Naive thymus-derived CD8-positive, alpha-beta T cell (primary cell): ENCODE results near the gene LRRC53. TPM values are rescaled to one million over a fixed set of nuclear protein-coding genes. Genes with fewer than 3 reads are reported as not detected.

Source experiments
- ATAC-seq, 2 donors: fragments of 150-1000 bp; cut with Tn5 transposase in 1 of 2; sonication (Bioruptor Pico), chemical (Tn5 transposase) in 1 of 2; 1 replicate in 1 of 2; 2 replicates in 1 of 2; pipeline ENCODE4 v1.10.0; 2021; ENCODE audit warnings: mild to moderate bottlenecking in 2 of 2, moderate library complexity in 2 of 2
- POLR2A ChIA-PET: fragments of 350-600 bp; sonication (Branson Sonifier 250); formaldehyde crosslinking; loops from one replicate; lab custom pipeline; 2021; ENCODE audit warnings: antibody characterized with exemption; lab: Charles Lee
- DNase-seq, 10 donors: peaks; one replicate each; pipeline versions ENCODE4 v3.0.0 to v3.0.0-alpha.2; 2020 to 2022
- H3K27ac Mint-ChIP-seq, 10 donors: one replicate each; pipeline ENCODE4 v1.8.0; 2020 to 2022; ENCODE audit warnings: mild to moderate bottlenecking in 10 of 10, mixed read lengths in 10 of 10, moderate library complexity in 4 of 10, inconsistent platforms in 1 of 10
- H3K27me3 Mint-ChIP-seq, 5 donors: one replicate each; pipeline ENCODE4 v1.8.0; 2021 to 2022; ENCODE audit warnings: mixed read lengths in 5 of 5
- H3K36me3 Mint-ChIP-seq, 3 donors: one replicate each; pipeline ENCODE4 v1.8.0; 2020 to 2022; ENCODE audit warnings: mixed read lengths in 3 of 3, mild to moderate bottlenecking in 2 of 3, inconsistent platforms in 1 of 3
- H3K4me1 Mint-ChIP-seq, 4 donors: one replicate each; pipeline ENCODE4 v1.8.0; 2021 to 2022; ENCODE audit warnings: mixed read lengths in 4 of 4
- H3K4me3 Mint-ChIP-seq, 10 donors: one replicate each; pipeline ENCODE4 v1.8.0; 2020 to 2022; ENCODE audit warnings: mild to moderate bottlenecking in 10 of 10, mixed read lengths in 10 of 10, moderate library complexity in 6 of 10, inconsistent platforms in 1 of 10
- H3K9me3 Mint-ChIP-seq, 9 donors: one replicate each; pipeline ENCODE4 v1.8.0; 2020 to 2022; ENCODE audit warnings: mixed read lengths in 9 of 9, mild to moderate bottlenecking in 3 of 9, inconsistent platforms in 1 of 9, moderate library complexity in 1 of 9
- polyA plus RNA-seq, 3 donors: library from polyadenylated mRNA; unstranded; fragments of 300-500 nt; fragmentation: Illumina TruSeq; gene quantifications; one replicate each; pipeline ENCODE4 v1.2.3, GENCODE V29; 2021
- total RNA-seq, 8 experiments: library from RNA in 2 of 8; stranded (reverse) in 2 of 8; gene quantifications; one replicate each; pipeline ENCODE4 v1.2.3 and lab custom pipeline; 2021 to 2026

LRRC53 gene
- total and polyA plus RNA-seq, 5 experiments from 2014 or later = not detected

GRCh38 chr1:74517599-74518051 lies 5.2 kb upstream of the LRRC53 start:
- no peaks in the 10 kb centered on the region for H3K36me3 Mint-ChIP-seq
- POLR2A ChIA-PET = no interaction called here
- DNase-seq = no peak
- peak overlapping the region in 1 of 10 donors; percentile 2 for H3K27ac Mint-ChIP-seq
- H3K9me3 Mint-ChIP-seq = peaks cover 0 to 3% (median 0%) of the 10 kb centered on the region in 9 donors
- H3K4me1 Mint-ChIP-seq = no peaks in the 10 kb centered on the region
- H3K4me3 Mint-ChIP-seq = no peak overlapping the region
- H3K27me3 Mint-ChIP-seq = peaks cover 3 to 16% (median 8%) of the 10 kb centered on the region in 5 donors
- no peak for ATAC-seq

- POLR2A ChIA-PET = no interaction called here
- peaks cover 0 to 8% (median 4%) of the 10 kb centered on the region in 5 donors for H3K27me3 Mint-ChIP-seq
- no peaks in the 10 kb centered on the region for H3K36me3 Mint-ChIP-seq
- H3K9me3 Mint-ChIP-seq = peaks cover 0 to 3% (median 0%) of the 10 kb centered on the region in 9 donors
- DNase-seq (no peak), ATAC-seq (no peak)
- no peak overlapping the region for H3K4me3 Mint-ChIP-seq
- H3K27ac Mint-ChIP-seq = no peak overlapping the region
- H3K4me1 Mint-ChIP-seq = no peaks in the 10 kb centered on the region
These were observed 1.2 kb upstream of the LRRC53 start for GRCh38 chr1:74513411-74514300.

- Mint-ChIP-seq H3K4me3 (no peak overlapping the region), H3K36me3 (no peaks in the 10 kb centered on the region), H3K9me3 (peaks cover 0 to 2% (median 0%) of the 10 kb centered on the region in 9 donors), H3K4me1 (no peaks in the 10 kb centered on the region), H3K27me3 (peaks cover 0 to 8% (median 3%) of the 10 kb centered on the region in 5 donors), H3K27ac (no peak overlapping the region)
- ATAC-seq = no peak
- DNase-seq = no peak
- POLR2A ChIA-PET = no interaction called here
These were observed 4.0 kb downstream of the LRRC53 start for GRCh38 chr1:74508449-74508848.

GRCh38 chr1:74505928-74506710 lies 6.3 kb downstream of the LRRC53 start:
- DNase-seq (no peak), ATAC-seq (no peak)
- no peak overlapping the region for H3K27ac Mint-ChIP-seq
- H3K36me3 Mint-ChIP-seq = no peaks in the 10 kb centered on the region
- POLR2A ChIA-PET = no interaction called here
- no peak overlapping the region for H3K4me3 Mint-ChIP-seq
- peaks cover 0 to 9% (median 0%) of the 10 kb centered on the region in 5 donors for H3K27me3 Mint-ChIP-seq
- no peaks in the 10 kb centered on the region for H3K9me3 Mint-ChIP-seq
- no peaks in the 10 kb centered on the region for H3K4me1 Mint-ChIP-seq

- Mint-ChIP-seq H3K9me3 (no peaks in the 10 kb centered on the region), H3K4me1 (no peaks in the 10 kb centered on the region), H3K27me3 (peaks cover 0 to 9% (median 0%) of the 10 kb centered on the region in 5 donors), H3K27ac (no peak overlapping the region), H3K36me3 (no peaks in the 10 kb centered on the region), H3K4me3 (no peak overlapping the region)
- no peak for DNase-seq
- POLR2A ChIA-PET = no interaction called here
- no peak for ATAC-seq
These were observed 7.4 kb downstream of the LRRC53 start for GRCh38 chr1:74504933-74505512.

- no peaks in the 10 kb centered on the region for H3K9me3 Mint-ChIP-seq
- POLR2A ChIA-PET = no interaction called here
These were observed 8.1 kb downstream of the LRRC53 start for GRCh38 chr1:74504125-74504932.

GRCh38 chr1:74502858-74503257 lies 9.6 kb downstream of the LRRC53 start:
- DNase-seq (no peak), ATAC-seq (no peak)
- no peaks in the 10 kb centered on the region for H3K4me1 Mint-ChIP-seq
- no peak overlapping the region for H3K4me3 Mint-ChIP-seq
- H3K27ac Mint-ChIP-seq = no peak overlapping the region
- H3K36me3 Mint-ChIP-seq = no peaks in the 10 kb centered on the region
- H3K27me3 Mint-ChIP-seq = peaks cover 0 to 11% (median 0%) of the 10 kb centered on the region in 5 donors
- H3K9me3 Mint-ChIP-seq = no peaks in the 10 kb centered on the region
- POLR2A ChIA-PET = no interaction called here

More at GRCh38 chr1:74504125-74504932, 8.1 kb downstream of the LRRC53 start:
- Mint-ChIP-seq H3K4me3 (no peak overlapping the region), H3K4me1 (no peaks in the 10 kb centered on the region), H3K36me3 (no peaks in the 10 kb centered on the region), H3K27me3 (peaks cover 0 to 9% (median 0%) of the 10 kb centered on the region in 5 donors), H3K27ac (no peak overlapping the region)
- DNase-seq (peak in 4 of 10 donors; percentile 2 to 30 (median 8)), ATAC-seq (peak in 1 of 2 donors; percentile 44)

GRCh38 chr1:74502432-74502831 lies 10.0 kb downstream of the LRRC53 start:
- no peaks in the 10 kb centered on the region for H3K4me1 Mint-ChIP-seq
- no peaks in the 10 kb centered on the region for H3K9me3 Mint-ChIP-seq
- H3K27ac Mint-ChIP-seq = no peak overlapping the region
- ATAC-seq (no peak), DNase-seq (no peak)
- no peak overlapping the region for H3K4me3 Mint-ChIP-seq
- POLR2A ChIA-PET = no interaction called here
- H3K36me3 Mint-ChIP-seq = no peaks in the 10 kb centered on the region
- H3K27me3 Mint-ChIP-seq = peaks cover 0 to 10% (median 0%) of the 10 kb centered on the region in 5 donors

- Mint-ChIP-seq H3K36me3 (no peaks in the 10 kb centered on the region), H3K27me3 (peaks cover 0 to 14% (median 0%) of the 10 kb centered on the region in 5 donors), H3K4me1 (no peaks in the 10 kb centered on the region), H3K27ac (no peak overlapping the region), H3K4me3 (no peak overlapping the region), H3K9me3 (no peaks in the 10 kb centered on the region)
- POLR2A ChIA-PET = no interaction called here
- ATAC-seq (no peak), DNase-seq (no peak)
These were observed 13.5 kb downstream of the LRRC53 start for GRCh38 chr1:74498901-74499300.

GRCh38 chr1:74496669-74497068 lies 15.7 kb downstream of the LRRC53 start:
- Mint-ChIP-seq H3K27me3 (peaks cover 0 to 8% (median 0%) of the 10 kb centered on the region in 5 donors), H3K4me3 (no peak overlapping the region), H3K9me3 (peaks cover 0 to 2% (median 0%) of the 10 kb centered on the region in 9 donors), H3K27ac (no peak overlapping the region), H3K4me1 (no peaks in the 10 kb centered on the region), H3K36me3 (no peaks in the 10 kb centered on the region)
- POLR2A ChIA-PET = no interaction called here
- ATAC-seq (no peak), DNase-seq (no peak)

- Mint-ChIP-seq H3K27me3 (peaks cover 2 to 8% (median 4%) of the 10 kb centered on the region in 5 donors), H3K4me3 (no peak overlapping the region), H3K36me3 (no peaks in the 10 kb centered on the region), H3K9me3 (no peaks in the 10 kb centered on the region), H3K4me1 (no peaks in the 10 kb centered on the region), H3K27ac (no peak overlapping the region)
- DNase-seq (no peak), ATAC-seq (no peak)
- POLR2A ChIA-PET = no interaction called here
These were observed 26.4 kb downstream of the LRRC53 start for GRCh38 chr1:74486036-74486435.

GRCh38 chr1:74485622-74486021 lies 26.8 kb downstream of the LRRC53 start:
- peaks cover 2 to 9% (median 5%) of the 10 kb centered on the region in 5 donors for H3K27me3 Mint-ChIP-seq
- H3K4me3 Mint-ChIP-seq = no peak overlapping the region
- H3K4me1 Mint-ChIP-seq = no peaks in the 10 kb centered on the region
- no peaks in the 10 kb centered on the region for H3K36me3 Mint-ChIP-seq
- DNase-seq = no peak
- no peak for ATAC-seq
- no peak overlapping the region for H3K27ac Mint-ChIP-seq
- POLR2A ChIA-PET = no interaction called here
- H3K9me3 Mint-ChIP-seq = peaks cover 0 to 1% (median 0%) of the 10 kb centered on the region in 9 donors
